ENCODE measurements around the gene MGARP. TPM values are rescaled to one million over a fixed set of nuclear protein-coding genes. Genes with fewer than 3 reads are reported as not detected.

The MGARP gene
- total RNA-seq, 1 donor from 2014 or later = 2.8 TPM

GRCh38 chr4:139299536-139299935, 19.5 kb upstream of the MGARP start:
- DNase-seq (ENCODE audit: low spot score in 2 of 2) = no peak
- peak overlapping the region; percentile 54 to 92 for H3K27ac ChIP-seq
- no peaks in the 10 kb centered on the region for H3K36me3 ChIP-seq
- peak overlapping the region; percentile 78 to 99 for H3K4me3 ChIP-seq
- peaks cover 3 to 37% of the 10 kb centered on the region in 2 donors for H3K4me1 ChIP-seq
- intact Hi-C loops (cut with DNase I) = no loop called here
- no peaks in the 10 kb centered on the region for H3K9me3 ChIP-seq
- TF ChIP-seq CTCF (IDR thresholded peaks at IDR 0.05) = no peak
- H3K27me3 ChIP-seq = no peaks in the 10 kb centered on the region

- no peak for DNase-seq (ENCODE audit: low spot score in 2 of 2)
- Histone ChIP-seq H3K36me3 (peaks cover 5 to 7% of the 10 kb centered on the region in 2 donors), H3K27me3 (no peaks in the 10 kb centered on the region), H3K4me1 (peaks cover 0 to 27% of the 10 kb centered on the region in 2 donors), H3K4me3 (no peak overlapping the region), H3K27ac (no peak overlapping the region), H3K9me3 (no peaks in the 10 kb centered on the region)
- intact Hi-C loops (cut with DNase I) = loop anchor here (2.0 kb wide), 1 partner anchor 282 kb away; the partner anchor contains the start of gene NOCT
- TF ChIP-seq CTCF (IDR thresholded peaks at IDR 0.05) = no peak
These were observed 17.0 kb upstream of the MGARP start for GRCh38 chr4:139297001-139297410.

- H3K4me1 ChIP-seq = peaks cover 0 to 27% of the 10 kb centered on the region in 2 donors
- no peak for TF ChIP-seq CTCF (IDR thresholded peaks at IDR 0.05)
- H3K9me3 ChIP-seq = no peaks in the 10 kb centered on the region
- DNase-seq (ENCODE audit: low spot score in 2 of 2) = no peak
- peak overlapping the region; percentile 76 to 78 for H3K27ac ChIP-seq
- no peaks in the 10 kb centered on the region for H3K27me3 ChIP-seq
- H3K36me3 ChIP-seq = peaks cover 15% of the 10 kb centered on the region in 2 donors
- H3K4me3 ChIP-seq = peak overlapping the region; percentile 85 to 87
- intact Hi-C loops (cut with DNase I) = loop anchor here (1.0 to 2.0 kb wide), 4 partner anchors 67 to 281 kb away; partner anchors contain the start of gene NOCT
These were observed 15.9 kb upstream of the MGARP start for GRCh38 chr4:139295942-139296299.

GRCh38 chr4:139295206-139295941, 15.3 kb upstream of the MGARP start:
- intact Hi-C loops (cut with DNase I) = loop anchor here (1.0 kb wide), 3 partner anchors 66 to 265 kb away; no protein-coding TSS in a partner anchor
- H3K4me3 ChIP-seq = peak overlapping the region; percentile 85 to 87
- H3K4me1 ChIP-seq = peaks cover 0 to 27% of the 10 kb centered on the region in 2 donors
- TF ChIP-seq CTCF (IDR thresholded peaks at IDR 0.05) = peak; percentile 93 to 95 (median 94)
- DNase-seq (ENCODE audit: low spot score in 2 of 2) = peak; percentile 79 to 99
- H3K27ac ChIP-seq = peak overlapping the region; percentile 76 to 78
- H3K9me3 ChIP-seq = no peaks in the 10 kb centered on the region
- peaks cover 15 to 20% of the 10 kb centered on the region in 2 donors for H3K36me3 ChIP-seq
- no peaks in the 10 kb centered on the region for H3K27me3 ChIP-seq

- H3K27ac ChIP-seq = no peak overlapping the region
- no peaks in the 10 kb centered on the region for H3K9me3 ChIP-seq
- intact Hi-C loops (cut with DNase I) = no loop called here
- H3K27me3 ChIP-seq = no peaks in the 10 kb centered on the region
- peaks cover 18 to 25% of the 10 kb centered on the region in 2 donors for H3K36me3 ChIP-seq
- H3K4me1 ChIP-seq = no peaks in the 10 kb centered on the region
- H3K4me3 ChIP-seq = no peak overlapping the region
- no peak for DNase-seq (ENCODE audit: low spot score in 2 of 2)
- TF ChIP-seq CTCF (IDR thresholded peaks at IDR 0.05) = no peak
These were observed 6.2 kb upstream of the MGARP start for GRCh38 chr4:139286186-139286698.
